ENCODE results near the gene CAMK2B.

CAMK2B gene

DNA sequence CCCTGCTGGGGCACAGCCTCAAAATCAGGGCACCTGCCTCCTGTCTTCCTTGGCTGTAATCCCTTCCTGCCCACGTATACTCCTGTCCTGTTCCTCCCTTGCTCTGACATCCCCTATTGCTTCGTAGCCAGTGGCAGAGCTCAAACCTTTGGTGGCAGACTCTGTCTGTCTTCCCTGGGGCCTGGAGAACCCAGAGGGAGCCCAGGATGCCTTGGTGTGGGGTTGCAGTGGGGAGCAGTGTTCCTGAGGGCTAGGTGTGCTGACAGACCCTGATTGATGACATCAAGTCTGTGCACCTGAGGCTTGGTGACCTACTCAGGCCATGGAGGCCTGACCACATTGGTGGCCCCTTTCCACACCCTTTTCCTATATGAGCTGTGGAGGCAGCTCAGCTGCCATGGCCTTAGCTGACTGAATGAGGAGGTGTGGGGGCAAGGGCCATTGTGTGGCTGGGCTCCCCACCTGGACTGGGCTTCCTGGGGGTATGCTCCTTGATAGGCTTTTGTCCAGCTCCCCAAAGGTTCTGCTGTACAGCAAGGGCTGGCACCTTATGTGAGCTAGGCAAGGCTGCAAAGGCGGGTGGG, 130.7 kb downstream of the CAMK2B start:
- no peak overlapping the region for H3K9ac ChIP-seq (ENCODE audit: low read length)
- 92% methylated on average over 3 of the region's 3 CpGs for WGBS
- H3K4me1 ChIP-seq (ENCODE audit: control insufficient read depth, insufficient read depth, low read depth, low read length) = peaks cover 10% of the 10 kb centered on the region
- no peak overlapping the region for H3K4me3 ChIP-seq (ENCODE audit: insufficient read depth in 1 of 2, low read depth in 1 of 2, low read length in 2 of 2)
- H2AFZ ChIP-seq (ENCODE audit: low read depth, low read length) = no peak overlapping the region
- H3K36me3 ChIP-seq (ENCODE audit: control insufficient read depth in 1 of 2, insufficient read depth in 2 of 2, low read depth in 1 of 2, low read length in 2 of 2) = no peaks in the 10 kb centered on the region
- no peak overlapping the region for H2BK12ac ChIP-seq (ENCODE audit: low read length in 2 of 2)
- H3K23ac ChIP-seq (ENCODE audit: low read length in 2 of 2) = no peak overlapping the region
- H3K79me1 ChIP-seq (replicated peaks; ENCODE audit: low read length, poor library complexity, severe bottlenecking) = no peaks in the 10 kb centered on the region
- no peak overlapping the region for H2BK15ac ChIP-seq (ENCODE audit: low read depth, poor library complexity, severe bottlenecking)
- no peak overlapping the region for H2BK120ac ChIP-seq (ENCODE audit: low read depth, low read length)
- H2AK5ac ChIP-seq (ENCODE audit: low read length, severe bottlenecking) = peak overlapping the region; percentile 38
- H3K27me3 ChIP-seq (ENCODE audit: control insufficient read depth in 1 of 2, insufficient read depth in 1 of 2, low read length in 2 of 2) = peaks cover 4 to 10% of the 10 kb centered on the region in 2 experiments
- H3K18ac ChIP-seq (ENCODE audit: low read depth in 1 of 2, low read length in 2 of 2) = no peak overlapping the region
- no peak for DNase-seq
- H4K8ac ChIP-seq (ENCODE audit: low read length) = peak overlapping the region; percentile 24
- no peak overlapping the region for H3K4ac ChIP-seq (ENCODE audit: low read depth in 1 of 2, low read length in 2 of 2)
- no peak overlapping the region for H4K91ac ChIP-seq (ENCODE audit: low read length)
- H3K14ac ChIP-seq (ENCODE audit: low read length in 2 of 2) = no peak overlapping the region
- no peak overlapping the region for H3K4me2 ChIP-seq (ENCODE audit: low read length, poor library complexity, severe bottlenecking)
- H2BK5ac ChIP-seq (ENCODE audit: low read depth, low read length, poor library complexity, severe bottlenecking) = no peak overlapping the region
- no peaks in the 10 kb centered on the region for H3K9me3 ChIP-seq (ENCODE audit: control insufficient read depth, low read length)
- H3K27ac ChIP-seq (ENCODE audit: low read length, poor library complexity, severe bottlenecking) = no peak overlapping the region

DNA sequence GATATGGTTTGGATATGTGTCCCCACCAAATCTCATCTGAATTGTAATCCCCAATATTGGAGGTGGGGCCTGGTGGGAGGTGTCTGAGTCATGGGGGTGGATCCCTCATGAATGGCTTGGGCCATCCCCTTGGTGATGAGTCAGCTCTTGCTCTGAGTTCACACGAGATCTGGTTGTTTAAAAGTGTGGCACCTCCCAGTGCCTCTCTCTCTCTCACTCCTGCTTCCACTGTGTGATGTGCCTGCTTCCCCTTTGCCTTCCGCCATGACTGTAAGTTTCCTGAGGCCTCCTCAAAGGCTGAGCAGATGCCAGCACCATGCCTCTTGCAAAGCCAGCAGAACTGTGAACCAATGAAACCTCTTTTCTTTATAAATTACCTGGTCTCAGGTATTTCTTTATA, 131.3 kb downstream of the CAMK2B start:
- peak; percentile 29 for DNase-seq
- Histone ChIP-seq H2BK15ac (ENCODE audit: low read depth, poor library complexity, severe bottlenecking) (no peak overlapping the region), H3K79me1 (replicated peaks; ENCODE audit: low read length, poor library complexity, severe bottlenecking) (no peaks in the 10 kb centered on the region), H2BK12ac (ENCODE audit: low read length in 2 of 2) (no peak overlapping the region), H3K9ac (ENCODE audit: low read length) (no peak overlapping the region), H3K27ac (ENCODE audit: low read length, poor library complexity, severe bottlenecking) (no peak overlapping the region), H2AFZ (ENCODE audit: low read depth, low read length) (no peak overlapping the region), H3K9me3 (ENCODE audit: control insufficient read depth, low read length) (no peaks in the 10 kb centered on the region), H2AK5ac (ENCODE audit: low read length, severe bottlenecking) (no peak overlapping the region), H3K4ac (ENCODE audit: low read depth in 1 of 2, low read length in 2 of 2) (no peak overlapping the region), H4K8ac (ENCODE audit: low read length) (no peak overlapping the region), H3K4me2 (ENCODE audit: low read length, poor library complexity, severe bottlenecking) (no peak overlapping the region), H3K14ac (ENCODE audit: low read length in 2 of 2) (no peak overlapping the region), H3K4me1 (ENCODE audit: control insufficient read depth, insufficient read depth, low read depth, low read length) (peaks cover 13% of the 10 kb centered on the region), H3K18ac (ENCODE audit: low read depth in 1 of 2, low read length in 2 of 2) (no peak overlapping the region), H3K4me3 (ENCODE audit: insufficient read depth in 1 of 2, low read depth in 1 of 2, low read length in 2 of 2) (no peak overlapping the region), H2BK120ac (ENCODE audit: low read depth, low read length) (no peak overlapping the region), H3K36me3 (ENCODE audit: control insufficient read depth in 1 of 2, insufficient read depth in 2 of 2, low read depth in 1 of 2, low read length in 2 of 2) (no peaks in the 10 kb centered on the region), H2BK5ac (ENCODE audit: low read depth, low read length, poor library complexity, severe bottlenecking) (no peak overlapping the region), H3K23ac (ENCODE audit: low read length in 2 of 2) (no peak overlapping the region), H4K91ac (ENCODE audit: low read length) (no peak overlapping the region), H3K27me3 (ENCODE audit: control insufficient read depth in 1 of 2, insufficient read depth in 1 of 2, low read length in 2 of 2) (peaks cover 4 to 10% of the 10 kb centered on the region in 2 experiments)
- 48% methylated on average over 2 of the region's 2 CpGs for whole genome bisulfite sequencing

DNA sequence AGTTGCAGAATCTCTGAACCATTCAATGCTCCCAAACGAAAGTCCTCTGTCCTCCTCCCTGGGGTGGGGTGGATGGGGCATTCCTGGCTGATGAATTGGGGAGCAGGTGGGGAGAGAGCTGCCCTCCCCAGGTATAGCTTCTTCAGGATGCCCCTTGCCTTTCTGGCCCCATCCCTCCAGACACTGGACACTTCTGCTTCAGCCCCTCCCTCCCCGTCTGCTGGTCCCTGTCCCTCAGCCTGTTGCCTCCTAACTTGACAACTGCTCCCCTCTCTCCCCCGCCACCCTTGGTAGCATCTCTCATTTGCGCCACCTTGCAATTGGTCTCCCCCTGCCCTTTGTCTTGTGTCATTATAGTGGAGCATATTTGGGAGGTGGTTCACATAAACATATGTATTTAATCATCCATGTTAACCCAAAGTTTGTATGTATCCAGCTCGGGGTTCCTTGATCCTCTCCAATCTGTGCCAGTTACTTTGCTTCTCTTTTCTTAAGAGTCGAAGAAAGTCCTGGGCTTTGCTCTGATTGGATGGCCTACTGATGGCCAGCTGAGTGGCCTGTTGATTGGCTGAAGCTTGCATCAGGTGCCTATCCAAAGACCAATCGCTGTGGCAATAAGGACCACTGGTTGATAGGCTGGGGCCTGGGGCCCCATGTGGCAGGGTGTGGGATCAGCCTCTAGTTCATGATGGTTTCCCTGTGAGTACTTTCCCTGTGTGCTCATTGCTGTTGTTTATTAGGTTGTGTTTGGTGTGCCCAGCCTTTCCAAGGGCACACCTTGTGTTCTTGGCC, 132.2 kb downstream of the CAMK2B start:
- no peak overlapping the region for H3K4me2 ChIP-seq (ENCODE audit: low read length, poor library complexity, severe bottlenecking)
- H3K4me1 ChIP-seq (ENCODE audit: control insufficient read depth, insufficient read depth, low read depth, low read length) = peaks cover 16% of the 10 kb centered on the region
- H4K8ac ChIP-seq (ENCODE audit: low read length) = no peak overlapping the region
- H3K18ac ChIP-seq (ENCODE audit: low read depth in 1 of 2, low read length in 2 of 2) = no peak overlapping the region
- WGBS = 98% methylated on average over 4 of the region's 7 CpGs
- H3K14ac ChIP-seq (ENCODE audit: low read length in 2 of 2) = no peak overlapping the region
- H2BK120ac ChIP-seq (ENCODE audit: low read depth, low read length) = no peak overlapping the region
- H3K4me3 ChIP-seq (ENCODE audit: insufficient read depth in 1 of 2, low read depth in 1 of 2, low read length in 2 of 2) = no peak overlapping the region
- no peak overlapping the region for H3K23ac ChIP-seq (ENCODE audit: low read length in 2 of 2)
- no peaks in the 10 kb centered on the region for H3K36me3 ChIP-seq (ENCODE audit: control insufficient read depth in 1 of 2, insufficient read depth in 2 of 2, low read depth in 1 of 2, low read length in 2 of 2)
- H3K9me3 ChIP-seq (ENCODE audit: control insufficient read depth, low read length) = no peaks in the 10 kb centered on the region
- peak overlapping the region; percentile 34 for H2AK5ac ChIP-seq (ENCODE audit: low read length, severe bottlenecking)
- no peak overlapping the region for H3K27ac ChIP-seq (ENCODE audit: low read length, poor library complexity, severe bottlenecking)
- H3K79me1 ChIP-seq (replicated peaks; ENCODE audit: low read length, poor library complexity, severe bottlenecking) = no peaks in the 10 kb centered on the region
- no peak overlapping the region for H2AFZ ChIP-seq (ENCODE audit: low read depth, low read length)
- no peak for DNase-seq
- no peak overlapping the region for H2BK15ac ChIP-seq (ENCODE audit: low read depth, poor library complexity, severe bottlenecking)
- no peak overlapping the region for H2BK12ac ChIP-seq (ENCODE audit: low read length in 2 of 2)
- no peak overlapping the region for H4K91ac ChIP-seq (ENCODE audit: low read length)
- H3K27me3 ChIP-seq (ENCODE audit: control insufficient read depth in 1 of 2, insufficient read depth in 1 of 2, low read length in 2 of 2) = peaks cover 4 to 10% of the 10 kb centered on the region in 2 experiments
- H3K4ac ChIP-seq (ENCODE audit: low read depth in 1 of 2, low read length in 2 of 2) = no peak overlapping the region
- H2BK5ac ChIP-seq (ENCODE audit: low read depth, low read length, poor library complexity, severe bottlenecking) = no peak overlapping the region
- H3K9ac ChIP-seq (ENCODE audit: low read length) = no peak overlapping the region

DNA sequence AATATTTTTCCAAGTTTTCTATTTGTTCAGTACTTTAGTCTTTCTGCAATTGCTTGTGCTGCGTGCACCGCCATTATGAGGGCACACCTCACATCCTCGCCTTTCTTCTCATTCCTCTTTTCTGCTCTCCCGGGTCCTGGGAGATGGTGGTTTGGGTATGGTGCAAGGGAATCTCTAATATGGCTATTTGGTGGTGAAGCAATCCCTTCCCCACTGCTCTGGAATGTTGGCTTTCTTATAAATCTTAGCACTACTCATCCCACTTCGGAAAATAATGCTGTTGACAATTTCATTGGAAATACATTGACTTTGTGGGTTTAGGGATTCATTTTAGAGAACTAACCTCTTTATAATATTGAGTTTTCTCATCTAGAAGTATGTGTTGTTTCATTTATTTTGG, 134.2 kb downstream of the CAMK2B start:
- H3K23ac ChIP-seq (ENCODE audit: low read length in 2 of 2) = no peak overlapping the region
- H3K4me1 ChIP-seq (ENCODE audit: control insufficient read depth, insufficient read depth, low read depth, low read length) = peaks cover 28% of the 10 kb centered on the region
- H2BK5ac ChIP-seq (ENCODE audit: low read depth, low read length, poor library complexity, severe bottlenecking) = no peak overlapping the region
- no peak overlapping the region for H3K9ac ChIP-seq (ENCODE audit: low read length)
- no peak overlapping the region for H3K14ac ChIP-seq (ENCODE audit: low read length in 2 of 2)
- DNase-seq = no peak
- no peak overlapping the region for H2AK5ac ChIP-seq (ENCODE audit: low read length, severe bottlenecking)
- H2BK15ac ChIP-seq (ENCODE audit: low read depth, poor library complexity, severe bottlenecking) = no peak overlapping the region
- no peaks in the 10 kb centered on the region for H3K9me3 ChIP-seq (ENCODE audit: control insufficient read depth, low read length)
- no peak overlapping the region for H3K18ac ChIP-seq (ENCODE audit: low read depth in 1 of 2, low read length in 2 of 2)
- H3K36me3 ChIP-seq (ENCODE audit: control insufficient read depth in 1 of 2, insufficient read depth in 2 of 2, low read depth in 1 of 2, low read length in 2 of 2) = no peaks in the 10 kb centered on the region
- no peak overlapping the region for H2BK120ac ChIP-seq (ENCODE audit: low read depth, low read length)
- H4K8ac ChIP-seq (ENCODE audit: low read length) = no peak overlapping the region
- H3K79me1 ChIP-seq (replicated peaks; ENCODE audit: low read length, poor library complexity, severe bottlenecking) = no peaks in the 10 kb centered on the region
- no peak overlapping the region for H3K4me2 ChIP-seq (ENCODE audit: low read length, poor library complexity, severe bottlenecking)
- peaks cover 0 to 4% of the 10 kb centered on the region in 2 experiments for H3K27me3 ChIP-seq (ENCODE audit: control insufficient read depth in 1 of 2, insufficient read depth in 1 of 2, low read length in 2 of 2)
- H4K91ac ChIP-seq (ENCODE audit: low read length) = no peak overlapping the region
- no peak overlapping the region for H3K27ac ChIP-seq (ENCODE audit: low read length, poor library complexity, severe bottlenecking)
- no peak overlapping the region for H2AFZ ChIP-seq (ENCODE audit: low read depth, low read length)
- no peak overlapping the region for H2BK12ac ChIP-seq (ENCODE audit: low read length in 2 of 2)
- WGBS = no CpG with 5 or more reads among the region's 5 CpGs
- H3K4me3 ChIP-seq (ENCODE audit: insufficient read depth in 1 of 2, low read depth in 1 of 2, low read length in 2 of 2) = no peak overlapping the region
- H3K4ac ChIP-seq (ENCODE audit: low read depth in 1 of 2, low read length in 2 of 2) = no peak overlapping the region
